ENCODE data around the gene MED26. TPM values are rescaled to one million over a fixed set of nuclear protein-coding genes. Genes with fewer than 3 reads are reported as not detected.
"Not testable (repeated sequence)": the region's sequence is repeated elsewhere in the genome, so short reads cannot be mapped to it uniquely, and the experiment has no call there.

MED26 gene, protein sequence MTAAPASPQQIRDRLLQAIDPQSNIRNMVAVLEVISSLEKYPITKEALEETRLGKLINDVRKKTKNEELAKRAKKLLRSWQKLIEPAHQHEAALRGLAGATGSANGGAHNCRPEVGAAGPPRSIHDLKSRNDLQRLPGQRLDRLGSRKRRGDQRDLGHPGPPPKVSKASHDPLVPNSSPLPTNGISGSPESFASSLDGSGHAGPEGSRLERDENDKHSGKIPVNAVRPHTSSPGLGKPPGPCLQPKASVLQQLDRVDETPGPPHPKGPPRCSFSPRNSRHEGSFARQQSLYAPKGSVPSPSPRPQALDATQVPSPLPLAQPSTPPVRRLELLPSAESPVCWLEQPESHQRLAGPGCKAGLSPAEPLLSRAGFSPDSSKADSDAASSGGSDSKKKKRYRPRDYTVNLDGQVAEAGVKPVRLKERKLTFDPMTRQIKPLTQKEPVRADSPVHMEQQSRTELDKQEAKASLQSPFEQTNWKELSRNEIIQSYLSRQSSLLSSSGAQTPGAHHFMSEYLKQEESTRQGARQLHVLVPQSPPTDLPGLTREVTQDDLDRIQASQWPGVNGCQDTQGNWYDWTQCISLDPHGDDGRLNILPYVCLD
- 3.8 and 4.8 TPM in 2 replicates for polyA plus RNA-seq (2014; cell fraction: cytosol; rRNA removed)
- polyA plus RNA-seq (2014; cell fraction: nucleus; rRNA removed): 4.6 and 5.2 TPM in 2 replicates

DNA sequence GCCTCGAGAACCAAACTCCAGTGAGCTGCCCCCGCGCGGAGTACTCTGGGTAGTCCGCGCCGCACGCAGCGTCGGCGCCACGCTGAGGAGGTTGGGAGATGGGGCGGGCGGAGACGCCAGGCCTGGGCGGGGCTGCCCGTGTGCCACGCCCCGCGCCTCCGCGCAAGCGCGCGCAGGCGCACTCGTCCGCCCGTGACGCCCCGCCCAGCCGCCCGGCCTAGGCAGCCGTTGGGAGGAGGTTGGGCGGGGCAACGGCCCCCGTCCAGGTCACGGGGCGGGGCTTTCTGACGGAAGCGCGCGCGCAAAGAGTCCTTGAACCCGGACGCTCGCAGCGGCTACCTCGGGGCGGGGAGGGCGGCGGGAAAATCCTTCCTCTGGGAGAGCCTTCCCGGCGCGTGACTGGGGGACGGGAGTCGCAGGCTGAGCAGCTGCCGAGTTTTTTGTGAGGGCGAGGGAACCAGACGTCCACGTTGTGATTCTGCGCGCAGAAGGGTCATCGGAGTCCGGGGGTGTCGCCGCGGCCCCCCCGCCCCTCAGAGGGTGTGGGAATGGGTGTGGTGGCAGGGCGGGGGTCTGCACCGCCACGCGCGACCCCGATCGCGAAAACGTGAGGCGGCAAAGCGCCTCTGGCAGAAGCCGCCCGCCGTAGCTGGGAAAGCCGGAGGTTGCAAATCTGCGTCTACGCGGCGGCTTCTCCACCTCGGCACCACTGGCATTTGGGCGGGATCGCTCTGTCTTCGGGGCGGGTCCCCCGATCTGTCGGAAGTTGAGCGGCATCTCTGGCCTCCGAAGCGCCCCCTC, at the start of gene MED26:
Gene MED26 (minus strand): TSS at position 22 of the 801 bp plus-strand sequence. CDS start 261 bp downstream, outside the sequence.
- DNase-seq (ENCODE audit: low spot score): peak; percentile 89

DNA sequence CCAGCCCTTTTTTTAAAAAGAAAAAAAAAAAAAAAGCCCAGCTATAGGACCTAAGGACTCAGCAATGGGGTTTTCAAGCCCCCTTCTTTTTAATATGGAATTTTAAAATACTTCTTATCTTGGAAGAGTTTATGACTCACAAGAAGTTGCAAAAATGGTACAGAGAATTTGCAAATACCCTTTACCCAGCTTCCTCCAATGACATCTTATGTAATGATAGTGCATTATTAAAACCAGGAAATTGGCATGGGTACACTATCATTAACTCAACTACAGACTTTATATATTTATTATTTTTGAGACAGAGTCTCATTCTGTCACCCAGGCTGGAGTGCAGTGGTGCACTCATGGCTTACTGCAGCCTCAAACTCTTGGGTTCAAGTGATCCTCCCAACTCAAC, 49.1 kb upstream of the MED26 start:
- DNase-seq (ENCODE audit: low spot score): no peak

- DNase-seq (ENCODE audit: low spot score): no peak
These were observed 48.2 kb upstream of the MED26 start for GRCh38 chr19:16676101-16676798.

DNA sequence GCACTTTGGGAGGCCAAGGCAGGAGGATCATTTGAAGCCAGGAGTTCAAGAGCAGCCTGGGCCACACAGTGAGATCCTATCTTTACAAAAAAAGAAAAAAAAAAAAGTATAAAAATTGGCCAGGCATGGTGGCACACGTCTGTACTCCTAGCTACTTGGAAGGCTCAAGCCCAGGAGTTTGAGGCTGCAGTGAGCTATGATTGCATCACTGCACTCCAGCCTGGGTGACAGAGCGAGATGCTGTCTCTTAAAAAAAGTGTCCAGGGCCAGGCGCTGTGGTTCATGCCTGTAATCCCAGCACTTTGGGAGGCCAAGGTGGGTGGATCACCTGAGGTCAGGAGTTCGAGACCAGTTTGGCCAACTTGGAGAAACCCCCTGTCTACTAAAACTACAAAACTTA, 45.8 kb upstream of the MED26 start:
- not testable (repeated sequence) for DNase-seq (ENCODE audit: low spot score)

GRCh38 chr19:16673231-16673630, 45.2 kb upstream of the MED26 start:
- no peak for DNase-seq (ENCODE audit: low spot score)

- DNase-seq (ENCODE audit: low spot score): no peak
These were observed 43.8 kb upstream of the MED26 start for GRCh38 chr19:16671652-16672274.

DNA sequence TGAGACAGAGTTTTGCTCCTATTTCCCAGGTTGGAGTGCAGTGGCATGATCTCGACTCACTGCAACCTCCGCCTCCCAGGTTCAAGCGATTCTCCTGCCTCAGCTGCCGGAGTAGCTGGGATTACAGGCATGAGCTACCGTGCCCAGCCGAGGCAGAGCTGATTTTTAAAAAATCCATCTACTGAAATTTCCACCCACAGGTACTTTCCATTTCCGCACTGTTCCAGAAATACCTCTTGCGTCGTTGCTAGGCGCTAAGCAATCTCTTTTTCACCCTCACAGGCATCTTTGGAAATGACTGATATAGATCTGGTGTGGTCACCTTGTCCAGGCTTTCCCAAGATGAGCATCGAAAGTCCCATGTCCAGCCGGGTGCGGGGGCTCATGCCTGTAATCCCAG, 42.3 kb upstream of the MED26 start:
- DNase-seq (ENCODE audit: low spot score): no peak

DNA sequence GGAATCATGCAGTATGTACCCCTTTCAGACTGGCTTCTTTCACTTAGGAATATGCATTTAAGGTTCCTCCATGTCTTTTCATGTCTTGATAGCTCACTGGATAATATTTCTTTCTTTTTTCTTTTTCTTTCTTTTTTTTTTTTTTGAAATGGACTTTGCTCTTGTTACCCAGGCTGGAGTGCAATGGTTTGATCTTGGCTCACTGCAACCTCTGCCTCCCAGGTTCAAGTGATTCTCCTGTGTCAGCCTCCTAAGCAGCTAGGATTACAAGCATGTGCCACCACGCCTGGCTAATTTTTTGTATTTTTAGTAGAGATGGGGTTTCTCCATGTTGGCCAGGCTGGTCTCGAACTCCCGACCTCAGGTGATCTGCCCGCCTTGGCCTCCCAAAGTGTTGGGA, 40.7 kb upstream of the MED26 start:
- DNase-seq (ENCODE audit: low spot score): not testable (repeated sequence)

- DNase-seq (ENCODE audit: low spot score): no peak
These were observed 40.2 kb upstream of the MED26 start for GRCh38 chr19:16668176-16668575.

DNA sequence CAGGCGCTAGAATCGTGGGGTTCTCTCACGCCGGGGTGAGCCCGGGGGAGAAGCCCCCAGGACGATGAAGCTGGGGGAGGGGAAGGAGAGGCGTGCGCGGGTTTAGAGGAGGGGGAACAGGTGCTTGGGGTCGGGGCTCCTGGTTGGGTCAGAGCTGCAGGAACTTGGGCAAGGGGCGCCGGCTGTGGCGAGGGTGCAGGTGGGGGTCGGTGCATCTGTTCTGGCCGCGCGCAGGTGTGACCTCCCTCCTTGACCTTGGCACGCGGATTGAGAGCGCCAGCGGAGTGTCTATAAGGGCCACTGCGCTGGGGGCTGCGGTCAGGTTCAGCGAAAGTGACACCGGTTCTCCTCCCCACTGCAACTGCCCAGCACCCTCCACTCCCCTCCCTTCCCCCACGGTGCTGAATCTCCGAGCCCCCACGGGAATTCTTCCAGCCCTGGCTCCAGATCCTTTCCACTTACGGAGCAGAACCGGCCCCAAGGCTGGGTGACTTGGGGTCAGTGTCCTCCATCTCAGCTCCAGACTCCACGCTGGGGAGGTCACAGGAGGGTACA, 33.6 kb upstream of the MED26 start:
- DNase-seq (ENCODE audit: low spot score): peak; percentile 12

DNA sequence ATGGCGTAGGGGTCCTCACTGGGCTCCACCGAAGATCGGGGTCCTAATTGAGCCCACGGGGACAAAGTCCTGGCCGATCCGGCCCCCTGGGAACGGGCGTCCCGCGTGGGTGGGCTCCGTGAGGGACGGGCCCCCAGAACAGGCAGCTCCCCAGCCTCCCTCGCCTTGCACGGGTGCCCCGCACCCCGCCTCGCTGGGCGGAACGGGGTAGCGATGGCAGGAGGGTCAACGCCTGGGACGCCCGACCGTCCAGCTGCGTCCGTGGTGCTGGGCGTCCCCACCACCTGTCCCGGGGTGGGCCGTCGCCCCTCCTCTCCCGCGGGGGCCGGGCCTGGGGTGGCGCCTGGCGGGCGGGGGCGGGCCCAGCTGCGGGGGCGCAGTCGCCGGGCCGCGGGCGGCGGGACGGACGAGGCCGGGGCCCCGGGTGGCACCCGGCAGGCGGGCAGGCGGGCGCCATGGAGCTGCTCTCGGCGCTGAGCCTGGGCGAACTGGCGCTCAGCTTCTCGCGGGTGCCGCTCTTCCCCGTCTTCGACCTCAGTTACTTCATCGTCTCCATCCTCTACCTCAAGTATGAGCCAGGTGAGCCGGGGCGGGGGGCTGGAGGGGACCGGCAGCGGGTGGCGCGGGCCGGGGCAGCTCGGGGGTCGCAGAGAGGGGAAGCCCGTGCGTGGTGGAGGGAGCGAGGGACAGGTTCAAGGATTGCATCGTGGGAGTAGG, 32.9 kb upstream of the MED26 start, which contains the start of gene TMEM38A:
Gene TMEM38A (plus strand): TSS at position 377 of the 717 bp plus-strand sequence. CDS start 79 bp downstream, at position 456.
- peak; percentile 11 for DNase-seq (ENCODE audit: low spot score)

- peak; percentile 98 for DNase-seq (ENCODE audit: low spot score)
These were observed 32.1 kb upstream of the MED26 start, which contains the start of gene SMIM7 for GRCh38 chr19:16659832-16660708. Gene SMIM7, minus strand, starts transcription at chr19:16660144. Its CDS starts 34 bp downstream, at chr19:16660110.

GRCh38 chr19:16659464-16659831, 31.4 kb upstream of the MED26 start:
- DNase-seq (ENCODE audit: low spot score): no peak

GRCh38 chr19:16657384-16657783, 29.4 kb upstream of the MED26 start:
- no peak for DNase-seq (ENCODE audit: low spot score)

- DNase-seq (ENCODE audit: low spot score): no peak
These were observed 27.7 kb upstream of the MED26 start for GRCh38 chr19:16655727-16656126.

DNA sequence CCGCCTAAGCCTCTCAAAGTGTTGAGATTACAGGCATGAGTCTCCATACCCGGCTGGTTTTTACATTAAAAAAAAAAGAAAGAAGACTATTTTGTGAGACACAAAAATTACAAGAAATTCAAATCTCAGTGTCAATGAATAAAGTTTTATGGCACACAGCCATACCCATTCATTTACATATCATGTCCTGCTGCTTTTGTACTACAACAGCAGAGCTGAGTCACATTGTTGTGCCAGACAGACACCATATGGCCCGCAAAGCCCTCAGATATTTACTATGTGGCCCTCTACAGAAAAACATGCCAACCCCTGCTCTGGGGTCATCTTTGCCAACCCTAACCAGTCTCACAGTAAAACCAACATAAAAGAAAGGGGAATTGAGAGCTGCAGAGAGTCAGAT, 26.6 kb upstream of the MED26 start:
- DNase-seq (ENCODE audit: low spot score): no peak

- peak; percentile 16 for DNase-seq (ENCODE audit: low spot score)
These were observed 26.1 kb upstream of the MED26 start for GRCh38 chr19:16654140-16654539.

DNA sequence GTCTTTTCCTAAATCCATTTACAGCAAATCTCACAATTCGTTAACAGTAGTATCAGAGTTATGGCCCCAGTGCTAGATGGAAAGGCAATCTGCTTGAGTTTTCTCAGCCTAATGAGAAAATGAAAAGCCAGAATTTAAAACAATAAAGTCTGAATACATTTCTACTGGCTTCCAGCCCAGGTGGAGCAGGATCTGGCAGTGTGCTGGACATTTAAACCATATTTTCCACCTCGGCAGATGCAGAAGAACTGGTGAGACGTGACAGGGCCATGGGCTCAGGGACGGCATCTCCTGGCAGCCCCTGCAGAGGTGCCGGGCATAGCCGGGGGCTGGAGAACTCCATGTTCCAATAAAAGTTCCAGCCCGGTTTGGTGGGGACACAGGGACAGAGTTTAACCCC, 24.9 kb upstream of the MED26 start:
- DNase-seq (ENCODE audit: low spot score): no peak

All from SK-N-DZ (cell line).